SK-N-MC (cell line): ENCODE data around the gene LIN9.

ENCODE experiments used
- DNase-seq: peaks from one replicate; pipeline ENCODE4 v3.0.0-alpha.2; 2011; ENCODE audit warnings: low read depth, low spot score
- H3K27ac ChIP-seq: fragments of 200-600 bp; sonication (generic); 2 replicates; pipeline ENCODE4 v1.5.1; 2016; ENCODE audit warnings: mixed run types
- H3K36me3 ChIP-seq: fragments of 200-600 bp; sonication (generic); 2 replicates; pipeline ENCODE4 v1.6.1; 2017; ENCODE audit warnings: antibody characterized with exemption, low read length, mixed read lengths; ENCODE audit not compliant: insufficient read depth
- H3K4me3 ChIP-seq: fragments of 200-600 bp; sonication (generic); 2 replicates; pipeline ENCODE4 v1.5.1; 2016
- H3K9ac ChIP-seq: fragments of 200-600 bp; sonication (generic); 2 replicates; pipeline ENCODE4 v1.8.0; 2017; ENCODE audit warnings: mixed run types, mixed read lengths; ENCODE audit not compliant: insufficient read length
- H3K9me3 ChIP-seq: fragments of 200-600 bp; sonication (generic); 2 replicates; pipeline ENCODE4 v1.6.1; 2017; ENCODE audit warnings: low read depth, mild to moderate bottlenecking, antibody characterized with exemption, low read length, moderate library complexity, mixed read lengths
- EZH2 ChIP-seq: fragments of 200-600 bp; sonication (generic); IDR thresholded peaks from one replicate; pipeline ENCODE4 v1.6.1; 2017; ENCODE audit warnings: antibody characterized with exemption
- FOXP2 ChIP-seq: optimal IDR thresholded peaks from 2 replicates; pipeline ENCODE3; 2011; ENCODE audit warnings: mild to moderate bottlenecking, moderate library complexity; ENCODE audit not compliant: insufficient read depth; ENCODE audit errors: extremely low read length, control extremely low read depth
- POLR2AphosphoS5 ChIP-seq: IDR thresholded peaks from 2 replicates; pipeline ENCODE4 v1.6.1; 2012; ENCODE audit warnings: mild to moderate bottlenecking, low read depth, low read length, borderline replicate concordance

LIN9 gene

GRCh38 chr1:226327761-226328162 is 18.8 kb upstream of the LIN9 start:
- TF ChIP-seq EZH2: no peak
- TF ChIP-seq POLR2AphosphoS5: no peak
- TF ChIP-seq FOXP2: no peak
- H3K4me3 ChIP-seq: no peak overlapping the region

GRCh38 chr1:226325178-226325577 is 16.2 kb upstream of the LIN9 start:
- Histone ChIP-seq H3K4me3 (no peak overlapping the region), H3K9me3 (no peaks in the 10 kb centered on the region), H3K9ac (no peak overlapping the region), H3K27ac (no peak overlapping the region), H3K36me3 (no peaks in the 10 kb centered on the region)
- no peak for DNase-seq
- TF ChIP-seq POLR2AphosphoS5 (no peak), FOXP2 (no peak), EZH2 (no peak)

More at GRCh38 chr1:226327761-226328162, 18.8 kb upstream of the LIN9 start:
- Histone ChIP-seq H3K27ac (no peak overlapping the region), H3K36me3 (no peaks in the 10 kb centered on the region), H3K9ac (no peak overlapping the region), H3K9me3 (no peaks in the 10 kb centered on the region)
- no peak for DNase-seq

GRCh38 chr1:226324479-226324878 is 15.5 kb upstream of the LIN9 start:
- Histone ChIP-seq H3K9ac (no peak overlapping the region), H3K4me3 (no peak overlapping the region), H3K9me3 (no peaks in the 10 kb centered on the region), H3K36me3 (no peaks in the 10 kb centered on the region), H3K27ac (no peak overlapping the region)
- DNase-seq: no peak
- TF ChIP-seq FOXP2 (no peak), EZH2 (no peak), POLR2AphosphoS5 (no peak)

- Histone ChIP-seq H3K4me3 (no peak overlapping the region), H3K9ac (no peak overlapping the region), H3K36me3 (no peaks in the 10 kb centered on the region), H3K27ac (no peak overlapping the region), H3K9me3 (no peaks in the 10 kb centered on the region)
- no peak for DNase-seq
- no peak for TF ChIP-seq EZH2
- TF ChIP-seq FOXP2: no peak
- TF ChIP-seq POLR2AphosphoS5: no peak
Measured at GRCh38 chr1:226322986-226323385, 14.0 kb upstream of the LIN9 start.

- H3K9ac ChIP-seq: no peak overlapping the region
- no peak for DNase-seq
- no peak for TF ChIP-seq FOXP2
- no peak for TF ChIP-seq EZH2
- TF ChIP-seq POLR2AphosphoS5: no peak
- H3K36me3 ChIP-seq: no peaks in the 10 kb centered on the region
- H3K27ac ChIP-seq: no peak overlapping the region
- no peaks in the 10 kb centered on the region for H3K9me3 ChIP-seq
- H3K4me3 ChIP-seq: no peak overlapping the region
Measured at GRCh38 chr1:226320930-226321329, 12.0 kb upstream of the LIN9 start.

- TF ChIP-seq EZH2: no peak
- Histone ChIP-seq H3K4me3 (no peak overlapping the region), H3K9me3 (no peaks in the 10 kb centered on the region), H3K27ac (no peak overlapping the region), H3K36me3 (no peaks in the 10 kb centered on the region), H3K9ac (no peak overlapping the region)
- no peak for DNase-seq
Measured at GRCh38 chr1:226318471-226318870, 9.5 kb upstream of the LIN9 start.

- no peaks in the 10 kb centered on the region for H3K36me3 ChIP-seq
- TF ChIP-seq FOXP2: no peak
- TF ChIP-seq EZH2: no peak
- TF ChIP-seq POLR2AphosphoS5: no peak
- no peak overlapping the region for H3K4me3 ChIP-seq
- H3K27ac ChIP-seq: no peak overlapping the region
- no peaks in the 10 kb centered on the region for H3K9me3 ChIP-seq
- H3K9ac ChIP-seq: no peak overlapping the region
- no peak for DNase-seq
Measured at GRCh38 chr1:226314055-226314454, 5.1 kb upstream of the LIN9 start.

GRCh38 chr1:226312065-226312464 is 3.1 kb upstream of the LIN9 start:
- no peak overlapping the region for H3K27ac ChIP-seq
- H3K9ac ChIP-seq: no peak overlapping the region
- H3K4me3 ChIP-seq: no peak overlapping the region

GRCh38 chr1:226311376-226311775 is 2.4 kb upstream of the LIN9 start:
- H3K4me3 ChIP-seq: no peak overlapping the region
- no peaks in the 10 kb centered on the region for H3K9me3 ChIP-seq
- H3K27ac ChIP-seq: no peak overlapping the region
- DNase-seq: no peak
- H3K36me3 ChIP-seq: no peaks in the 10 kb centered on the region
- no peak overlapping the region for H3K9ac ChIP-seq
- no peak for TF ChIP-seq FOXP2
- TF ChIP-seq POLR2AphosphoS5: no peak
- TF ChIP-seq EZH2: no peak

More at GRCh38 chr1:226312065-226312464, 3.1 kb upstream of the LIN9 start:
- H3K36me3 ChIP-seq: no peaks in the 10 kb centered on the region
- H3K9me3 ChIP-seq: no peaks in the 10 kb centered on the region
- TF ChIP-seq EZH2 (no peak), POLR2AphosphoS5 (no peak), FOXP2 (no peak)
- DNase-seq: no peak
